Measurements from ENCODE around the gene CCR6. TPM values are rescaled to one million over a fixed set of nuclear protein-coding genes. Genes with fewer than 3 reads are reported as not detected.
"Not testable (repeated sequence)": the region's sequence is repeated elsewhere in the genome, so short reads cannot be mapped to it uniquely, and the experiment has no call there.

Gene CCR6
- total and polyA plus RNA-seq, 5 experiments from 2014 or later = 0.10 to 1.1 (median 0.27) TPM

- ATAC-seq (no peak), DNase-seq (no peak)
- H3K4me1 Mint-ChIP-seq = peaks cover 0 to 20% (median 0%) of the 10 kb centered on the region in 4 donors
- H3K27ac Mint-ChIP-seq = peak overlapping the region in 3 of 10 donors; percentile 49 to 63 (median 53)
- peaks cover 0 to 1% (median 0%) of the 10 kb centered on the region in 5 donors for H3K27me3 Mint-ChIP-seq
- POLR2A ChIA-PET = no interaction called here
- no peaks in the 10 kb centered on the region for H3K36me3 Mint-ChIP-seq
- H3K9me3 Mint-ChIP-seq = no peaks in the 10 kb centered on the region
- peak overlapping the region in 4 of 10 donors; percentile 27 to 88 (median 60) for H3K4me3 Mint-ChIP-seq
These were observed 30.6 kb downstream of the CCR6 start for GRCh38 chr6:167153521-167153959.

- no peaks in the 10 kb centered on the region for H3K36me3 Mint-ChIP-seq
- peaks cover 0 to 20% (median 0%) of the 10 kb centered on the region in 4 donors for H3K4me1 Mint-ChIP-seq
- ATAC-seq (no peak), DNase-seq (no peak)
- H3K27me3 Mint-ChIP-seq = peaks cover 0 to 1% (median 0%) of the 10 kb centered on the region in 5 donors
- H3K27ac Mint-ChIP-seq = no peak overlapping the region
- POLR2A ChIA-PET = no interaction called here
- no peak overlapping the region for H3K4me3 Mint-ChIP-seq
- no peaks in the 10 kb centered on the region for H3K9me3 Mint-ChIP-seq
These were observed 31.4 kb downstream of the CCR6 start for GRCh38 chr6:167154291-167154690.

GRCh38 chr6:167154895-167155294, 32.0 kb downstream of the CCR6 start:
- ATAC-seq (no peak), DNase-seq (no peak)
- H3K27ac Mint-ChIP-seq = no peak overlapping the region
- POLR2A ChIA-PET = no interaction called here
- H3K9me3 Mint-ChIP-seq = no peaks in the 10 kb centered on the region
- no peak overlapping the region for H3K4me3 Mint-ChIP-seq
- peaks cover 0 to 1% (median 0%) of the 10 kb centered on the region in 5 donors for H3K27me3 Mint-ChIP-seq
- no peaks in the 10 kb centered on the region for H3K36me3 Mint-ChIP-seq
- peaks cover 0 to 20% (median 0%) of the 10 kb centered on the region in 4 donors for H3K4me1 Mint-ChIP-seq

- Mint-ChIP-seq H3K27me3 (peaks cover 0 to 2% (median 0%) of the 10 kb centered on the region in 5 donors), H3K4me1 (peaks cover 0 to 10% (median 0%) of the 10 kb centered on the region in 4 donors), H3K9me3 (no peaks in the 10 kb centered on the region), H3K4me3 (no peak overlapping the region), H3K36me3 (no peaks in the 10 kb centered on the region), H3K27ac (no peak overlapping the region)
- POLR2A ChIA-PET = no interaction called here
- ATAC-seq (no peak), DNase-seq (no peak)
These were observed 34.5 kb downstream of the CCR6 start for GRCh38 chr6:167157414-167157813.

GRCh38 chr6:167157863-167158262, 35.0 kb downstream of the CCR6 start, which contains the start of gene GPR31:
Gene GPR31 (minus strand): TSS chr6:167157980. CDS start chr6:167157831, 149 bp downstream.
- DNase-seq = no peak
- no peak for ATAC-seq
- Mint-ChIP-seq H3K27ac (no peak within 1 kb of the TSS), H3K4me3 (no peak within 1 kb of the TSS), H3K9me3 (no peaks in the 10 kb centered on the region), H3K27me3 (peaks cover 0 to 2% (median 0%) of the 10 kb centered on the region in 5 donors), H3K4me1 (peaks cover 0 to 7% (median 0%) of the 10 kb centered on the region in 4 donors), H3K36me3 (no peaks in the 10 kb centered on the region)
- POLR2A ChIA-PET = no interaction called here

GRCh38 chr6:167161851-167162467, 39.1 kb downstream of the CCR6 start:
- Mint-ChIP-seq H3K36me3 (no peaks in the 10 kb centered on the region), H3K27ac (no peak overlapping the region), H3K27me3 (peaks cover 0 to 7% (median 0%) of the 10 kb centered on the region in 5 donors), H3K4me3 (no peak overlapping the region), H3K9me3 (no peaks in the 10 kb centered on the region), H3K4me1 (peaks cover 0 to 2% (median 0%) of the 10 kb centered on the region in 4 donors)
- ATAC-seq (no peak), DNase-seq (no peak)
- POLR2A ChIA-PET = no interaction called here

- H3K27ac Mint-ChIP-seq = no peak overlapping the region
- POLR2A ChIA-PET = no interaction called here
- DNase-seq = no peak
These were observed 39.7 kb downstream of the CCR6 start for GRCh38 chr6:167162591-167162990.

GRCh38 chr6:167163476-167164011, 40.6 kb downstream of the CCR6 start:
- Mint-ChIP-seq H3K9me3 (no peaks in the 10 kb centered on the region), H3K27ac (peak overlapping the region in 1 of 10 donors; percentile 32), H3K4me3 (no peak overlapping the region), H3K36me3 (no peaks in the 10 kb centered on the region), H3K27me3 (peaks cover 0 to 8% (median 4%) of the 10 kb centered on the region in 5 donors), H3K4me1 (no peaks in the 10 kb centered on the region)
- DNase-seq (no peak), ATAC-seq (no peak)
- POLR2A ChIA-PET = no interaction called here

More at GRCh38 chr6:167162591-167162990, 39.7 kb downstream of the CCR6 start:
- ATAC-seq = no peak
- Mint-ChIP-seq H3K9me3 (no peaks in the 10 kb centered on the region), H3K27me3 (peaks cover 0 to 7% (median 0%) of the 10 kb centered on the region in 5 donors), H3K4me1 (peaks cover 0 to 2% (median 0%) of the 10 kb centered on the region in 4 donors), H3K4me3 (no peak overlapping the region), H3K36me3 (no peaks in the 10 kb centered on the region)

- Mint-ChIP-seq H3K9me3 (no peaks in the 10 kb centered on the region), H3K4me1 (no peaks in the 10 kb centered on the region), H3K36me3 (no peaks in the 10 kb centered on the region), H3K27ac (no peak overlapping the region), H3K4me3 (no peak overlapping the region), H3K27me3 (peaks cover under 1 to 14% (median 8%) of the 10 kb centered on the region in 5 donors)
- DNase-seq = no peak
- no peak for ATAC-seq
- POLR2A ChIA-PET = no interaction called here
These were observed 41.4 kb downstream of the CCR6 start for GRCh38 chr6:167164261-167164660.

- no peak overlapping the region for H3K27ac Mint-ChIP-seq
- no peak for ATAC-seq
- POLR2A ChIA-PET = no interaction called here
These were observed 43.1 kb downstream of the CCR6 start for GRCh38 chr6:167165858-167166471.

GRCh38 chr6:167167699-167168098, 44.8 kb downstream of the CCR6 start:
- H3K27ac Mint-ChIP-seq, H3K4me1 Mint-ChIP-seq, POLR2A ChIA-PET, DNase-seq, H3K4me3 Mint-ChIP-seq, H3K9me3 Mint-ChIP-seq, ATAC-seq, H3K36me3 Mint-ChIP-seq: not testable (repeated sequence)
- H3K27me3 Mint-ChIP-seq = peaks cover 7 to 29% (median 18%) of the 10 kb centered on the region in 5 donors

More at GRCh38 chr6:167165858-167166471, 43.1 kb downstream of the CCR6 start:
- peaks cover 0 to 5% (median 0%) of the 10 kb centered on the region in 4 donors for H3K4me1 Mint-ChIP-seq
- DNase-seq = no peak
- no peaks in the 10 kb centered on the region for H3K36me3 Mint-ChIP-seq
- H3K27me3 Mint-ChIP-seq = peaks cover 5 to 23% (median 14%) of the 10 kb centered on the region in 5 donors
- H3K4me3 Mint-ChIP-seq = no peak overlapping the region
- H3K9me3 Mint-ChIP-seq = no peaks in the 10 kb centered on the region

- H3K9me3 Mint-ChIP-seq, H3K36me3 Mint-ChIP-seq, ATAC-seq, POLR2A ChIA-PET, H3K4me3 Mint-ChIP-seq, H3K27ac Mint-ChIP-seq, DNase-seq, H3K4me1 Mint-ChIP-seq: not testable (repeated sequence)
- peaks cover 7 to 31% (median 20%) of the 10 kb centered on the region in 5 donors for H3K27me3 Mint-ChIP-seq
These were observed 45.4 kb downstream of the CCR6 start for GRCh38 chr6:167168296-167168695.

GRCh38 chr6:167169867-167170266, 47.0 kb downstream of the CCR6 start:
- POLR2A ChIA-PET, DNase-seq, H3K4me3 Mint-ChIP-seq, H3K4me1 Mint-ChIP-seq, H3K36me3 Mint-ChIP-seq, H3K27ac Mint-ChIP-seq, H3K9me3 Mint-ChIP-seq, ATAC-seq: not testable (repeated sequence)
- peaks cover 7 to 31% (median 20%) of the 10 kb centered on the region in 5 donors for H3K27me3 Mint-ChIP-seq
